K562 (cell line): ENCODE measurements around the gene ENTPD6. TPM values are rescaled to one million over a fixed set of nuclear protein-coding genes. Genes with fewer than 3 reads are reported as not detected.

Experiments used
- DDX20 ChIP-seq: fragments of 450-650 bp; IDR thresholded peaks from 2 replicates; pipeline ENCODE4 v1.6.1; 2016; ENCODE audit warnings: missing genetic modification characterization, low read depth, mild to moderate bottlenecking, missing compliant biosample characterization, moderate library complexity
- HNRNPUL1 ChIP-seq: fragments of 200-400 bp; formaldehyde crosslinking; IDR thresholded peaks from 2 replicates; pipeline ENCODE4 v1.6.1; 2017; ENCODE audit warnings: low read length
- POLR2G ChIP-seq: fragments of 200-400 bp; formaldehyde crosslinking; IDR thresholded peaks from 2 replicates; pipeline ENCODE4 v1.6.1; 2017; ENCODE audit warnings: low read depth, mild to moderate bottlenecking, antibody characterized with exemption, low read length, moderate library complexity
- RHOXF2B ChIP-seq: fragments of 250-450 bp; sonication (Bioruptor Pico); conservative IDR thresholded peaks from 2 replicates; pipeline ENCODE4 v1.5.1; 2021
- ZNF121 ChIP-seq: sonication (generic); formaldehyde crosslinking; conservative IDR thresholded peaks from 2 replicates; pipeline ENCODE4 v1.8.0; 2022; ENCODE audit warnings: missing genetic modification reagents
- ZNF589 ChIP-seq: fragments of 200-800 bp; sonication (Bioruptor generic); IDR thresholded peaks from 2 replicates; pipeline ENCODE4 v1.6.1; 2016; ENCODE audit warnings: low read depth, missing genetic modification characterization, missing compliant biosample characterization
- polyA plus RNA-seq, 8 experiments: library from polyadenylated mRNA; depleted of rRNA in 4 of 8; stranded (reverse) in 5 of 8; unstranded in 3 of 8; fragments of >200 nt; fragmentation: Nextera tagmentation in 2 of 8; fragmentation: Illumina TruSeq in 1 of 8; extraction: Ambion mirVana in 2 of 8; extraction: Trizol in 1 of 8; gene quantifications; 2 replicates each; pipeline versions ENCODE4 v1.2.1 to v1.2.3, GENCODE V29; 2011 to 2014; ENCODE audit warnings: inconsistent platforms in 1 of 8, missing spikeins in 1 of 8
- total RNA-seq, 7 experiments: library from RNA; depleted of rRNA in 6 of 7; stranded (reverse); fragments of >200 nt in 6 of 7; fragmentation: Illumina TruSeq in 2 of 7; extraction: Trizol in 2 of 7; gene quantifications; 2 replicates each; pipeline versions ENCODE4 v1.2.1 to v1.2.3, GENCODE V29; 2011 to 2021; ENCODE audit warnings: low replicate concordance in 1 of 7
- TF ChIP-seq, protein P1 (sequence below): fragments of 200-600 bp; sonication (generic); IDR thresholded peaks from one replicate; pipeline ENCODE4 v1.6.1; 2012; ENCODE audit warnings: mild to moderate bottlenecking, low read depth, low read length, inconsistent platforms
- TF ChIP-seq, protein P2 (sequence below): sonication (generic); formaldehyde crosslinking; IDR thresholded peaks from 2 replicates; pipeline ENCODE4 v1.8.1; 2022; ENCODE audit warnings: missing genetic modification reagents
- TF ChIP-seq, protein P3 (sequence below): fragments of 250-450 bp; sonication (Bioruptor Pico); IDR thresholded peaks from 2 replicates; pipeline ENCODE4 v1.5.0; 2021; ENCODE audit warnings: mild to moderate bottlenecking, borderline replicate concordance

Gene ENTPD6
- total and polyA plus RNA-seq, 9 of the 15 experiments (the other 6 are each of a cell fraction or from before 2014, with no cell fraction given): 0.82 to 36.8 (median 22.4) TPM

DNA sequence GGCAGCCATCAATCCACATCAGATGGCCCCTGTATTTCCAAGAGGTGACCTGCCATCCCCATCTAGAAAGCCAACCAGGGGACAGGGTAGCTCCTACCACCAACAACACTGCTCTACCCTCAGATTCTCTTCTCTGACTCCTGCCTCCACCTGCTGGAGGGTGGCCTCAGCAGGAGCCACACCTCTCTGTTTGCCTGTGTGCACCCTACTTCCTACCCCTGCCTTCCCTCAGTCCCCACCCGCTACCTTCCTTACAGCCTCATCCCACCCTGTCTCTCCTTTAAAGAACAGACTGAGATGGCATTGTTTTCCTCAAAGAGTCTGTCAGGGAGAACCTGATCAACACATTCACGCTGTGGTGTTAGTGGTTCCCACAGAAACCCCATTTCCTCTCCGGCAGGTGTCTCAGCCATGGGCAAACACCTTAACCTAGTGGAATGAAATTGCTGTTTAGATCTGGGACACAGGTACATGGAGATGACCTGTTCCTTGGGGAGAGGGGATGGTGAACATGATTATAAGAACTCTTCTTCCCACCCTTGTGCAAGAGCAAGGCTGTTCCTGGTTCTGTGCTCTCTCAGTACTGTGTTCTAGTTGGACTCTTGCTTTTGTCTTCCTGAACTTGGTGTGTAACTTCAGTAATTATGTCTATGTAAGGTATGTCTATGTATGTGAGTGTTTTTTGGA is 1.8 kb downstream of the ENTPD6 start (continued):
- TF ChIP-seq, protein P1, sequence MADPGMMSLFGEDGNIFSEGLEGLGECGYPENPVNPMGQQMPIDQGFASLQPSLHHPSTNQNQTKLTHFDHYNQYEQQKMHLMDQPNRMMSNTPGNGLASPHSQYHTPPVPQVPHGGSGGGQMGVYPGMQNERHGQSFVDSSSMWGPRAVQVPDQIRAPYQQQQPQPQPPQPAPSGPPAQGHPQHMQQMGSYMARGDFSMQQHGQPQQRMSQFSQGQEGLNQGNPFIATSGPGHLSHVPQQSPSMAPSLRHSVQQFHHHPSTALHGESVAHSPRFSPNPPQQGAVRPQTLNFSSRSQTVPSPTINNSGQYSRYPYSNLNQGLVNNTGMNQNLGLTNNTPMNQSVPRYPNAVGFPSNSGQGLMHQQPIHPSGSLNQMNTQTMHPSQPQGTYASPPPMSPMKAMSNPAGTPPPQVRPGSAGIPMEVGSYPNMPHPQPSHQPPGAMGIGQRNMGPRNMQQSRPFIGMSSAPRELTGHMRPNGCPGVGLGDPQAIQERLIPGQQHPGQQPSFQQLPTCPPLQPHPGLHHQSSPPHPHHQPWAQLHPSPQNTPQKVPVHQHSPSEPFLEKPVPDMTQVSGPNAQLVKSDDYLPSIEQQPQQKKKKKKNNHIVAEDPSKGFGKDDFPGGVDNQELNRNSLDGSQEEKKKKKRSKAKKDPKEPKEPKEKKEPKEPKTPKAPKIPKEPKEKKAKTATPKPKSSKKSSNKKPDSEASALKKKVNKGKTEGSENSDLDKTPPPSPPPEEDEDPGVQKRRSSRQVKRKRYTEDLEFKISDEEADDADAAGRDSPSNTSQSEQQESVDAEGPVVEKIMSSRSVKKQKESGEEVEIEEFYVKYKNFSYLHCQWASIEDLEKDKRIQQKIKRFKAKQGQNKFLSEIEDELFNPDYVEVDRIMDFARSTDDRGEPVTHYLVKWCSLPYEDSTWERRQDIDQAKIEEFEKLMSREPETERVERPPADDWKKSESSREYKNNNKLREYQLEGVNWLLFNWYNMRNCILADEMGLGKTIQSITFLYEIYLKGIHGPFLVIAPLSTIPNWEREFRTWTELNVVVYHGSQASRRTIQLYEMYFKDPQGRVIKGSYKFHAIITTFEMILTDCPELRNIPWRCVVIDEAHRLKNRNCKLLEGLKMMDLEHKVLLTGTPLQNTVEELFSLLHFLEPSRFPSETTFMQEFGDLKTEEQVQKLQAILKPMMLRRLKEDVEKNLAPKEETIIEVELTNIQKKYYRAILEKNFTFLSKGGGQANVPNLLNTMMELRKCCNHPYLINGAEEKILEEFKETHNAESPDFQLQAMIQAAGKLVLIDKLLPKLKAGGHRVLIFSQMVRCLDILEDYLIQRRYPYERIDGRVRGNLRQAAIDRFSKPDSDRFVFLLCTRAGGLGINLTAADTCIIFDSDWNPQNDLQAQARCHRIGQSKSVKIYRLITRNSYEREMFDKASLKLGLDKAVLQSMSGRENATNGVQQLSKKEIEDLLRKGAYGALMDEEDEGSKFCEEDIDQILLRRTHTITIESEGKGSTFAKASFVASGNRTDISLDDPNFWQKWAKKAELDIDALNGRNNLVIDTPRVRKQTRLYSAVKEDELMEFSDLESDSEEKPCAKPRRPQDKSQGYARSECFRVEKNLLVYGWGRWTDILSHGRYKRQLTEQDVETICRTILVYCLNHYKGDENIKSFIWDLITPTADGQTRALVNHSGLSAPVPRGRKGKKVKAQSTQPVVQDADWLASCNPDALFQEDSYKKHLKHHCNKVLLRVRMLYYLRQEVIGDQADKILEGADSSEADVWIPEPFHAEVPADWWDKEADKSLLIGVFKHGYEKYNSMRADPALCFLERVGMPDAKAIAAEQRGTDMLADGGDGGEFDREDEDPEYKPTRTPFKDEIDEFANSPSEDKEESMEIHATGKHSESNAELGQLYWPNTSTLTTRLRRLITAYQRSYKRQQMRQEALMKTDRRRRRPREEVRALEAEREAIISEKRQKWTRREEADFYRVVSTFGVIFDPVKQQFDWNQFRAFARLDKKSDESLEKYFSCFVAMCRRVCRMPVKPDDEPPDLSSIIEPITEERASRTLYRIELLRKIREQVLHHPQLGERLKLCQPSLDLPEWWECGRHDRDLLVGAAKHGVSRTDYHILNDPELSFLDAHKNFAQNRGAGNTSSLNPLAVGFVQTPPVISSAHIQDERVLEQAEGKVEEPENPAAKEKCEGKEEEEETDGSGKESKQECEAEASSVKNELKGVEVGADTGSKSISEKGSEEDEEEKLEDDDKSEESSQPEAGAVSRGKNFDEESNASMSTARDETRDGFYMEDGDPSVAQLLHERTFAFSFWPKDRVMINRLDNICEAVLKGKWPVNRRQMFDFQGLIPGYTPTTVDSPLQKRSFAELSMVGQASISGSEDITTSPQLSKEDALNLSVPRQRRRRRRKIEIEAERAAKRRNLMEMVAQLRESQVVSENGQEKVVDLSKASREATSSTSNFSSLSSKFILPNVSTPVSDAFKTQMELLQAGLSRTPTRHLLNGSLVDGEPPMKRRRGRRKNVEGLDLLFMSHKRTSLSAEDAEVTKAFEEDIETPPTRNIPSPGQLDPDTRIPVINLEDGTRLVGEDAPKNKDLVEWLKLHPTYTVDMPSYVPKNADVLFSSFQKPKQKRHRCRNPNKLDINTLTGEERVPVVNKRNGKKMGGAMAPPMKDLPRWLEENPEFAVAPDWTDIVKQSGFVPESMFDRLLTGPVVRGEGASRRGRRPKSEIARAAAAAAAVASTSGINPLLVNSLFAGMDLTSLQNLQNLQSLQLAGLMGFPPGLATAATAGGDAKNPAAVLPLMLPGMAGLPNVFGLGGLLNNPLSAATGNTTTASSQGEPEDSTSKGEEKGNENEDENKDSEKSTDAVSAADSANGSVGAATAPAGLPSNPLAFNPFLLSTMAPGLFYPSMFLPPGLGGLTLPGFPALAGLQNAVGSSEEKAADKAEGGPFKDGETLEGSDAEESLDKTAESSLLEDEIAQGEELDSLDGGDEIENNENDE: no peak
- TF ChIP-seq ZNF121 (CRISPR knock-in tag) (no peak), ZNF589 (CRISPR knock-in tag) (no peak), DDX20 (tag) (no peak), RHOXF2B (CRISPR knock-in tag) (no peak), POLR2G (no peak), HNRNPUL1 (no peak)
- TF ChIP-seq, protein P2, sequence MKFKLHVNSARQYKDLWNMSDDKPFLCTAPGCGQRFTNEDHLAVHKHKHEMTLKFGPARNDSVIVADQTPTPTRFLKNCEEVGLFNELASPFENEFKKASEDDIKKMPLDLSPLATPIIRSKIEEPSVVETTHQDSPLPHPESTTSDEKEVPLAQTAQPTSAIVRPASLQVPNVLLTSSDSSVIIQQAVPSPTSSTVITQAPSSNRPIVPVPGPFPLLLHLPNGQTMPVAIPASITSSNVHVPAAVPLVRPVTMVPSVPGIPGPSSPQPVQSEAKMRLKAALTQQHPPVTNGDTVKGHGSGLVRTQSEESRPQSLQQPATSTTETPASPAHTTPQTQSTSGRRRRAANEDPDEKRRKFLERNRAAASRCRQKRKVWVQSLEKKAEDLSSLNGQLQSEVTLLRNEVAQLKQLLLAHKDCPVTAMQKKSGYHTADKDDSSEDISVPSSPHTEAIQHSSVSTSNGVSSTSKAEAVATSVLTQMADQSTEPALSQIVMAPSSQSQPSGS (CRISPR knock-in tag): no peak
- TF ChIP-seq, protein P3, sequence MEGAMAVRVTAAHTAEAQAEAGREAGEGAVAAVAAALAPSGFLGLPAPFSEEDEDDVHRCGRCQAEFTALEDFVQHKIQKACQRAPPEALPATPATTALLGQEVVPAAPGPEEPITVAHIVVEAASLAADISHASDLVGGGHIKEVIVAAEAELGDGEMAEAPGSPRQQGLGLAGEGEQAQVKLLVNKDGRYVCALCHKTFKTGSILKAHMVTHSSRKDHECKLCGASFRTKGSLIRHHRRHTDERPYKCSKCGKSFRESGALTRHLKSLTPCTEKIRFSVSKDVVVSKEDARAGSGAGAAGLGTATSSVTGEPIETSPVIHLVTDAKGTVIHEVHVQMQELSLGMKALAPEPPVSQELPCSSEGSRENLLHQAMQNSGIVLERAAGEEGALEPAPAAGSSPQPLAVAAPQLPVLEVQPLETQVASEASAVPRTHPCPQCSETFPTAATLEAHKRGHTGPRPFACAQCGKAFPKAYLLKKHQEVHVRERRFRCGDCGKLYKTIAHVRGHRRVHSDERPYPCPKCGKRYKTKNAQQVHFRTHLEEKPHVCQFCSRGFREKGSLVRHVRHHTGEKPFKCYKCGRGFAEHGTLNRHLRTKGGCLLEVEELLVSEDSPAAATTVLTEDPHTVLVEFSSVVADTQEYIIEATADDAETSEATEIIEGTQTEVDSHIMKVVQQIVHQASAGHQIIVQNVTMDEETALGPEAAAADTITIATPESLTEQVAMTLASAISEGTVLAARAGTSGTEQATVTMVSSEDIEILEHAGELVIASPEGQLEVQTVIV (CRISPR knock-in tag): no peak
- TF ChIP-seq, all 486 proteins: peak for 0
